ENCODE measurements around the gene RALGPS1.

DNA sequence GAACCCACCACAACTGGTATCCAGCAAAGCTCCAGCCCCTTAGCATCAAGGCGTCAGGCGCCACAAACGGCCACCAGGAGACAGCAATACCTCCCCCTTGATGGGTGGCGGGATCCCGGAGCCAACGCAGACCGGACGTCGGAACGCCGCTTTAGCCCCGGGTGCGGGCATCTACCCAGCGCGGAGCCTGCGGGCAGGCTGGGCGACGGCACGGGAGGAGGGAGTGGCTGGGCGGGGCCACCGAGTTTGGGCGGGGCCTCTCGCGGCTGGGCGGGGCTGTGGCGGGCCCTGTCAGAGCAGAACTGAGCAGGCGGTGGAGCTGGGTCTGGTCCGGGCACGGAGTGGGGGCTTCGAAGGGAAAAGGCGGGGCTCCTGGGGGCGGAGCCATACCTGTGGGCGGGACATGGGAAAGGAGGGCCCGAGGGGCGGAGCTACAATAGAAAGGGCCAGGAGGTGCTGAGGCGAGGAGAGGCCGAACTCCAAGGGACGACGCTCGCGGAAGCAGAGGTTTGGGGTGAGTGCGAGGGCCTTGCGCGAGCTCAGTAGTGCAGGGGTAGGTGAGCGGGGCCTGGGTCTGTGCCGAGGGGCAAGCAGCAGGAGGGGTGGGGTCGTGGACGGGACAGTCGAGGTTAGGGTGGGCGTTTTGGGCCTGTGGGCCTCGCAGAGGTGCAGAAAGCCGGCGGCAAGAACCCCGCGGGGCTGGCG is 309.7 kb downstream of the RALGPS1 start:
- TF ChIP-seq, protein P1, sequence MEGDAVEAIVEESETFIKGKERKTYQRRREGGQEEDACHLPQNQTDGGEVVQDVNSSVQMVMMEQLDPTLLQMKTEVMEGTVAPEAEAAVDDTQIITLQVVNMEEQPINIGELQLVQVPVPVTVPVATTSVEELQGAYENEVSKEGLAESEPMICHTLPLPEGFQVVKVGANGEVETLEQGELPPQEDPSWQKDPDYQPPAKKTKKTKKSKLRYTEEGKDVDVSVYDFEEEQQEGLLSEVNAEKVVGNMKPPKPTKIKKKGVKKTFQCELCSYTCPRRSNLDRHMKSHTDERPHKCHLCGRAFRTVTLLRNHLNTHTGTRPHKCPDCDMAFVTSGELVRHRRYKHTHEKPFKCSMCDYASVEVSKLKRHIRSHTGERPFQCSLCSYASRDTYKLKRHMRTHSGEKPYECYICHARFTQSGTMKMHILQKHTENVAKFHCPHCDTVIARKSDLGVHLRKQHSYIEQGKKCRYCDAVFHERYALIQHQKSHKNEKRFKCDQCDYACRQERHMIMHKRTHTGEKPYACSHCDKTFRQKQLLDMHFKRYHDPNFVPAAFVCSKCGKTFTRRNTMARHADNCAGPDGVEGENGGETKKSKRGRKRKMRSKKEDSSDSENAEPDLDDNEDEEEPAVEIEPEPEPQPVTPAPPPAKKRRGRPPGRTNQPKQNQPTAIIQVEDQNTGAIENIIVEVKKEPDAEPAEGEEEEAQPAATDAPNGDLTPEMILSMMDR (IDR thresholded peaks at IDR 0.05) = peak in 3 of 7 experiments; percentile 16 to 25 (median 24)
- TF ChIP-seq POLR2A (IDR thresholded peaks at IDR 0.05) = peak in 2 of 3 donors; percentile 58 to 65
